Tibial nerve (tissue), 4 donors: ENCODE results near the gene RNU7-1. TPM values are rescaled to one million over a fixed set of nuclear protein-coding genes. Genes with fewer than 3 reads are reported as not detected.
A peak's percentile ranks its signal among the peaks of the same experiment; 100 is the strongest.

Experiments used
- DNase-seq, 2 donors: peaks; one replicate each; pipeline ENCODE4 v3.0.0-alpha.2; 2019; ENCODE audit warnings: low spot score in 2 of 2
- H3K27ac ChIP-seq, 4 donors: fragments of 200-600 bp; sonication (generic) in 3 of 4; one replicate each; pipeline ENCODE4 v1.5.1; 2017 to 2019; ENCODE audit warnings: mild to moderate bottlenecking in 1 of 4
- H3K27me3 ChIP-seq, 2 donors: fragments of 200-600 bp; sonication (generic) in 1 of 2; one replicate each; pipeline versions ENCODE4 v1.5.1 to v1.6.0; 2017 to 2019
- H3K36me3 ChIP-seq, 3 donors: fragments of 200-600 bp; sonication (generic); one replicate each; pipeline ENCODE4 v1.5.1; 2018 to 2019
- H3K4me1 ChIP-seq, 4 donors: fragments of 200-600 bp; sonication (generic) in 3 of 4; one replicate each; pipeline ENCODE4 v1.5.1; 2017 to 2019
- H3K4me3 ChIP-seq, 4 donors: fragments of 200-600 bp; sonication (generic) in 3 of 4; one replicate each; pipeline ENCODE4 v1.5.1; 2017 to 2019; ENCODE audit warnings: mild to moderate bottlenecking in 1 of 4, moderate library complexity in 1 of 4
- H3K9me3 ChIP-seq, 4 donors: fragments of 200-600 bp; sonication (generic) in 3 of 4; one replicate each; pipeline ENCODE4 v1.5.1; 2017 to 2019
- EP300 ChIP-seq, 2 donors: sonication (generic); formaldehyde crosslinking; IDR thresholded peaks; one replicate each; pipeline ENCODE4 v1.6.1; 2017; ENCODE audit warnings: antibody characterized with exemption in 2 of 2, mild to moderate bottlenecking in 1 of 2
- POLR2A ChIP-seq, 2 donors: fragments of 450-650 bp; IDR thresholded peaks; one replicate each; pipeline ENCODE4 v1.6.1; 2017; ENCODE audit warnings: antibody characterized with exemption in 2 of 2, mild to moderate bottlenecking in 2 of 2, moderate library complexity in 2 of 2
- WGBS, 2 donors: methylation state at CpG; one replicate each; pipeline ENCODE4 v1.1.5; 2018; 5-methylcytosine and 5-hydroxymethylcytosine counted together
- total RNA-seq, 4 donors: library from RNA; depleted of rRNA; stranded (reverse); fragments of >200 nt; gene quantifications; one replicate each; pipeline ENCODE4 v1.1.0, GENCODE V29; 2016
- TF ChIP-seq, protein P1 (sequence below), 5 experiments: fragments of 200-600 bp in 3 of 5; fragments of 450-650 bp in 2 of 5; sonication (generic) in 3 of 5; IDR thresholded peaks; one replicate each; pipeline ENCODE4 v1.5.1; 2016 to 2019; ENCODE audit warnings: antibody characterized with exemption in 5 of 5, mild to moderate bottlenecking in 3 of 5, moderate library complexity in 2 of 5

The RNU7-1 gene
- total RNA-seq, 4 donors from 2014 or later, result not detected

DNA sequence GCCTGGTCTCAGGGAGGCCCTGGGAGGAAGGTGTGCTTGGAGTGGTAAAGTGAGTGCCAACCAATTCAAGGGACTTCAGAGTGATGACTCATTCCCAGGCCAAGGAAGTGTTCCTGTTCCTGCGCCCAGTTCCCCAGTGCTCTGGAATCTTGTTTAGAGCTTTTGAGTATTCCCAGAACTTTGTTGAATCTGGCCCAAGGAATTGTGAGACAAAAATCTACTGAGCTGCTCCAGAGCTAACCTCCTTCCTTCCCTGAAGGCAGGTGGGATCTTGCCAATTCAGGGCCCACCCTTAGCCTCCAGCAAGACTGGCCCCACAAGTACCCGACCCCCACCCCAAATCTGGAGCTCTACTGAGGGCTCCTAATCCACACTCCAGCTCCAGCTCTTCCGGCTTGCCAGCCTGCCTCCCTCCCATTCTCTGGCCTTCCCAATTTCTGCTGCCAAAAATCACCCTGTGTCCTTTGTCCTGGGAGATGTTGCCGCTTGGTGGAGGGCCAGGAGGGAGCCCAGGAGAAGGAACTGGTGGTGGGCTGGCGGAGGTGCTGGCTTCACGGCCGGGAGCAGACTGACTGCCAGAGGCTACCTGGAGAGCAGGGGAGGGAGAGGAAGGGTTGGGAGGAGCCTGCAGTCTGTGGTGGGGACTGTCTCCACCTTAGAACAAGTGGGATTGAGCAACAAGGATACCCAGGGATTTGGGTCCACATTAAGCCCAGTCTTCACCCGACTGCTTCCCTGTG lies 17.9 kb upstream of the RNU7-1 start:
- Histone ChIP-seq H3K4me1 (peaks cover 3 to 55% (median 38%) of the 10 kb centered on the region in 4 donors), H3K27me3 (no peaks in the 10 kb centered on the region), H3K36me3 (peaks cover 0 to 26% (median 0%) of the 10 kb centered on the region in 3 donors), H3K9me3 (no peaks in the 10 kb centered on the region), H3K4me3 (peak overlapping the region; percentile 55 to 96 (median 88)), H3K27ac (peak overlapping the region; percentile 96 to 99 (median 98))
- TF ChIP-seq, protein P1, sequence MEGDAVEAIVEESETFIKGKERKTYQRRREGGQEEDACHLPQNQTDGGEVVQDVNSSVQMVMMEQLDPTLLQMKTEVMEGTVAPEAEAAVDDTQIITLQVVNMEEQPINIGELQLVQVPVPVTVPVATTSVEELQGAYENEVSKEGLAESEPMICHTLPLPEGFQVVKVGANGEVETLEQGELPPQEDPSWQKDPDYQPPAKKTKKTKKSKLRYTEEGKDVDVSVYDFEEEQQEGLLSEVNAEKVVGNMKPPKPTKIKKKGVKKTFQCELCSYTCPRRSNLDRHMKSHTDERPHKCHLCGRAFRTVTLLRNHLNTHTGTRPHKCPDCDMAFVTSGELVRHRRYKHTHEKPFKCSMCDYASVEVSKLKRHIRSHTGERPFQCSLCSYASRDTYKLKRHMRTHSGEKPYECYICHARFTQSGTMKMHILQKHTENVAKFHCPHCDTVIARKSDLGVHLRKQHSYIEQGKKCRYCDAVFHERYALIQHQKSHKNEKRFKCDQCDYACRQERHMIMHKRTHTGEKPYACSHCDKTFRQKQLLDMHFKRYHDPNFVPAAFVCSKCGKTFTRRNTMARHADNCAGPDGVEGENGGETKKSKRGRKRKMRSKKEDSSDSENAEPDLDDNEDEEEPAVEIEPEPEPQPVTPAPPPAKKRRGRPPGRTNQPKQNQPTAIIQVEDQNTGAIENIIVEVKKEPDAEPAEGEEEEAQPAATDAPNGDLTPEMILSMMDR (IDR thresholded peaks at IDR 0.05), result peak in 2 of 5 experiments; percentile 37 to 45
- TF ChIP-seq POLR2A (IDR thresholded peaks at IDR 0.05), result peak in 1 of 2 donors; percentile 43
- TF ChIP-seq EP300 (IDR thresholded peaks at IDR 0.05), result peak in 1 of 2 donors; percentile 79
- 10 to 21% methylated on average over 8 of the region's 8 CpGs for WGBS, 2 donors
- DNase-seq, result peak; percentile 52 to 72

DNA sequence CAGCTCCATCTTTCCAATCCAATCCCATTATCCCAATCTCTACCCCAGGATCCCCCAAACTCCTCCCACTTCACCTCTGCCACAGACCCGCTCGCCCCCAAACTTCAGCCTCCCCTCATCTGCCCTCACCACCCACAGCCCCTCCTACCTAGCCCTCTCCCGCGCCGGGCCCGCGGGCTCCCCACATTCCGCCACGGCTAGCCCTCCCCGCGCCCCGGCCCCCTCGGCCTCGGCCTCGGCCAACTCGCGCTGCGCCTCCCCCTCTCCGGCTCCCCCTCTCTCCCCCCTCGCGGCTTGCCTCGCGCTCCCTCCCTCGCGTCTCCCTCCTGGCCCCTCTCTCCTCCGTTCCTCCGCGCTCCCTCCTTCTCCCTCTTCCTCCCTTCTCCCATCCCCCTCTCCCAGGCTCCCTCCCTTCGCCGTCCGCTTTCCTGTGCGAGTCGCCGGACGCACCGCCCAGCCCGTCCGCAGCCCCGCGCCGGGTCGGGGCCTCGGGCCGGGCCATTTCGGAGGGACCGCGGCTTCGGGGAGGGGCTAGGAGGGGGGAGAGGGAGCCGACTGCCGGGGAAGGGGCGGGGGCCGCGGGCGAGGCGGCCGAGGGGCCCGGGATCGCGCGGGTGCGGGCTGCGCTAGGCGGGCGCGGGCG lies 16.1 kb upstream of the RNU7-1 start, which contains the start of gene ATN1:
TSS of gene ATN1 (plus strand) at position 581 of the 643 bp plus-strand sequence. CDS start 6,043 bp downstream, outside the sequence.
- H3K27ac ChIP-seq, result peak within 1 kb of the TSS; percentile 96 to 99 (median 98)
- peak; percentile 66 to 78 for DNase-seq
- peaks cover 0 to 8% (median 0%) of the 10 kb centered on the region in 3 donors for H3K36me3 ChIP-seq
- peak within 1 kb of the TSS; percentile 78 to 96 (median 88) for H3K4me3 ChIP-seq
- H3K4me1 ChIP-seq, result peaks cover 3 to 73% (median 46%) of the 10 kb centered on the region in 4 donors
- WGBS, 2 donors, result 1% methylated on average over 42 to 47 of the region's 66 CpGs
- TF ChIP-seq POLR2A (IDR thresholded peaks at IDR 0.05) (peak in 1 of 2 donors; percentile 70), EP300 (IDR thresholded peaks at IDR 0.05) (peak in 1 of 2 donors; percentile 90)
- TF ChIP-seq, protein P1 (IDR thresholded peaks at IDR 0.05), result peak in 1 of 5 experiments; percentile 10
- H3K9me3 ChIP-seq, result no peaks in the 10 kb centered on the region
- no peaks in the 10 kb centered on the region for H3K27me3 ChIP-seq

DNA sequence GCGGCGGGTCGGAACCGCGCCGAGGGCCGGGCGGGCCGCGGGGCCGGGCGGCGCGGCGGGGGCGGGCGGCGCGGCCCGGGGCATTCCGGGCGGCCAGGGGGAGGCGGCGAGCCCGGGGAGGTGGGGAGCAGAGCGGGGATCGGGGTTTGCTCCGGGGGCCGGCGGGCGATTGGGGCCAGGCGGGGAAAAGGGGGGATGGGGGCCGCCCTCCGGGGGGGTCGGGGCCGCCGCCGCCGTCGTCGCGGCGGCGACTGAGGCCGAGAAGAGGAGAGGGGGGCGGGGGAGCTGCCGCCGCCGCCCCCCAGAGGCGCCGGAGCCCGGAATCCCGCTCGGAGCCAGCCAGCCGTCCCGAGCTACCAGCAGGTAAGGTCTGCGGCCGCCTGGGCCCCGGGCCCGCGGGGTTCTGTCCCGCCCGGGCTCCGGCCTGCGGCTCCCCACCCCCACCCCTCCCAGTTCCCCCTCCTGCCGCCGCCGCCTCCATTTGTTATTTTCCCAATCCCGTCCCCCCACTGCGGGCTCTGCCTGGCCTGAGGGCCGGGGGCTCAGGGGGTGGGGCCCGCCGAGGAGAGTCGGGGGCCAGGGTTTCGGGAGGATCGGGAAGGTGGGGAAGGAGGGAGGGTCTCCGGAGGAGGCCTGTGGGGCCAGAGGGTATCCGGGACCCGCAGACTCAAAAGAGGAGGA lies 15.5 kb upstream of the RNU7-1 start:
- Histone ChIP-seq H3K27ac (peak overlapping the region; percentile 96 to 99 (median 98)), H3K9me3 (no peaks in the 10 kb centered on the region), H3K4me1 (peaks cover 3 to 79% (median 49%) of the 10 kb centered on the region in 4 donors), H3K4me3 (peak overlapping the region; percentile 78 to 96 (median 88)), H3K27me3 (no peaks in the 10 kb centered on the region), H3K36me3 (peaks cover 0 to 1% (median 0%) of the 10 kb centered on the region in 3 donors)
- no peak for DNase-seq
- TF ChIP-seq POLR2A (IDR thresholded peaks at IDR 0.05), result no peak
- TF ChIP-seq, protein P1 (IDR thresholded peaks at IDR 0.05), result no peak
- 1 to 2% methylated on average over 17 to 21 of the region's 79 CpGs for WGBS, 2 donors

DNA sequence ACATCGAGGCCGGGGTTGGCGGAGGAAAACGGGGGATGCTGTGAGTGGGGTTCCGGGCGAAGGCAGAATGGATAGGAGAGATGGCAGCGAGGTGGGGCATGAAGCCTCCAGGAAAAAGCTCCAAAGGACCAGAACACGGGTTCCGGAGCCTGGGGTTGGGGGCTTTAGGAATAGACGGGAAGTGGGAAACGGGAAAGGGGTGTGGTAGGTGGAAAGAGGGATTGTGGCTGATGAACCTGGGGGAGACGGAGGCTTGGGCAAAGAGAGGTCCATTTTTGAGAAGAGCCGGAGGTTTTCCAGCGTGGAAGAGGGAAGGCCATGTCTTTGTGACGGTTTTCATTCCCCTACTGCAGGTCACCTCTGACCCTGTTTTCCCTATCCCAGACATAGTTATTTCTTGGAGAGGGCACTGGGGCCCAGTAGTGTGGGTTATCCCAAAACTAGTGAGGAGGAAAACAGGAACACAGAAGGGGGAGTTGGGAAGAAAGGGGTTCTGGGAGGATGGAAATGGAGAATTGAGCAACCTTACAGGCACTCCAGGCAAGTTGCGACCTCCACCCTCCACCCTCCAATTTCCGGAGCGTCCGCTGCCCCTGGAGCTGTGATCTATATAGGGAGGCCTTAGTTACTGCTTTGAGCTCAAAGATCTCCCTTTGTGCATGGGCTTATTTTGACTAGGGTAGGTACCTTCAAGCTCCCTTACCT lies 14.8 kb upstream of the RNU7-1 start:
- 4 to 5% methylated on average over 19 of the region's 19 CpGs for WGBS, 2 donors
- Histone ChIP-seq H3K27ac (peak overlapping the region; percentile 96 to 99 (median 98)), H3K4me1 (peaks cover 3 to 84% (median 54%) of the 10 kb centered on the region in 4 donors), H3K36me3 (peaks cover 0 to 5% (median 0%) of the 10 kb centered on the region in 3 donors), H3K4me3 (peak overlapping the region; percentile 78 to 96 (median 88)), H3K27me3 (no peaks in the 10 kb centered on the region), H3K9me3 (no peaks in the 10 kb centered on the region)
- no peak for DNase-seq
- peak in 1 of 2 donors; percentile 14 for TF ChIP-seq EP300 (IDR thresholded peaks at IDR 0.05)
- TF ChIP-seq, protein P1 (IDR thresholded peaks at IDR 0.05), result no peak
